Endothelial cell of umbilical vein (primary cell): ENCODE data around the gene PAPPA2.

Source experiments
- POLR2A ChIP-seq: IDR thresholded peaks from 2 replicates; pipeline ENCODE4 v1.6.1; 2012; ENCODE audit warnings: low read depth, mild to moderate bottlenecking, control low read depth, low read length
- POLR2AphosphoS5 ChIP-seq: IDR thresholded peaks from 2 replicates; pipeline ENCODE4 v1.6.1; 2012; ENCODE audit warnings: low read depth, mild to moderate bottlenecking, control low read depth, low read length, moderate library complexity; ENCODE audit not compliant: insufficient read depth
- TF ChIP-seq, protein P1 (sequence below), 2 donors: IDR thresholded peaks; 1 replicate in 1 of 2; 2 replicates in 1 of 2; pipeline ENCODE4 v1.5.1; 2011; ENCODE audit warnings: low read length in 2 of 2, mild to moderate bottlenecking in 2 of 2, moderate library complexity in 2 of 2, control low read depth in 1 of 2, inconsistent platforms in 1 of 2, low read depth in 1 of 2; ENCODE audit not compliant: insufficient read depth in 1 of 2; ENCODE audit errors: extremely low read depth in 1 of 2

- TF ChIP-seq, protein P1, sequence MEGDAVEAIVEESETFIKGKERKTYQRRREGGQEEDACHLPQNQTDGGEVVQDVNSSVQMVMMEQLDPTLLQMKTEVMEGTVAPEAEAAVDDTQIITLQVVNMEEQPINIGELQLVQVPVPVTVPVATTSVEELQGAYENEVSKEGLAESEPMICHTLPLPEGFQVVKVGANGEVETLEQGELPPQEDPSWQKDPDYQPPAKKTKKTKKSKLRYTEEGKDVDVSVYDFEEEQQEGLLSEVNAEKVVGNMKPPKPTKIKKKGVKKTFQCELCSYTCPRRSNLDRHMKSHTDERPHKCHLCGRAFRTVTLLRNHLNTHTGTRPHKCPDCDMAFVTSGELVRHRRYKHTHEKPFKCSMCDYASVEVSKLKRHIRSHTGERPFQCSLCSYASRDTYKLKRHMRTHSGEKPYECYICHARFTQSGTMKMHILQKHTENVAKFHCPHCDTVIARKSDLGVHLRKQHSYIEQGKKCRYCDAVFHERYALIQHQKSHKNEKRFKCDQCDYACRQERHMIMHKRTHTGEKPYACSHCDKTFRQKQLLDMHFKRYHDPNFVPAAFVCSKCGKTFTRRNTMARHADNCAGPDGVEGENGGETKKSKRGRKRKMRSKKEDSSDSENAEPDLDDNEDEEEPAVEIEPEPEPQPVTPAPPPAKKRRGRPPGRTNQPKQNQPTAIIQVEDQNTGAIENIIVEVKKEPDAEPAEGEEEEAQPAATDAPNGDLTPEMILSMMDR (IDR thresholded peaks at IDR 0.05; ENCODE audit: extremely low read depth in 1 of 2, insufficient read depth in 1 of 2, low read depth in 1 of 2, low read length in 2 of 2), result peak; percentile 34 to 36
- TF ChIP-seq POLR2A (no peak), POLR2AphosphoS5 (no peak)
Observed at GRCh38 chr1:176691251-176692228, 228.6 kb downstream of the PAPPA2 start.
